ENCODE results near the gene XIST.

Gene XIST

DNA sequence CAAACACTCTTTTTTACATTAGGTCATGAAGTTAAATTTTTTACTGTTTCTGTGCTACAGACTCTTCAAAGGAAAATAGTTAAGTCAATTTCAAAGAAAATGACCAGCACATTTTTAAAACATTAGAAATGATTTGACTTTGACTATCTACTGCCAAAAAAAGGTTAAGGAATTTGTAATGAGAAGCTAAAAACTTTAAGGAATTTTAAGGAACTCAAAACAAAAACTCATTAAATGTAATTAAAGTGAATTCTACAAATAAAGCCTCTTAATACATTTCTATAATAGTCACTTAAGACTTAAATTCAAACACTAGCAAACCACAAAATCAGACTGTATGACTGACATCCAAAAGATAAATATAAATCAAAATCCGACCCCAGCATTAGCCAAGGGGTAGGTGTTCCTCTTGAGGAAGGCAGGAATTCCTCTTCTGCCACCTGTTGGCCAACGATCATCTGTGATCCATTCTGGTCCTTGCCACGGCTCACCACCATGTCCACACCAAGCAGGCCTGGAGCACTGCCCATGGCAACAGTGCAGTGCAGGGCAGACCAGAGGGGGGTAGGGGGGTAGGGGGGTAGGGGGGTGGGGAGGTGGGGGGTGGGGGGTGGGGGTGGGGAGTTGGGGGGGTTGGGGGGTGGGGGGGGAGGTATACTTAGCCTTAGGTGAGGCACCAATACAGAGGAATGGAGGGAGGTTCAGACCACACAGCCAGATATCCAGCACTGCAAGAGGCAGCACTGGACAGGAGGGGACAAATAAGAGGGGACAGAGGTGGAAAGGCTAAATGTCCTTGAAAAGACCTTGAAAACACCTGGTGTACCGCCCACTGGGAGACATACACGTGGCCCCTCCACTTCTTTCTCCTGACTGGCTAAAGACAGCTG lies 2.1 kb downstream of the XIST start:
- TF ChIP-seq CTCF (IDR thresholded peaks at IDR 0.05; ENCODE audit: insufficient read depth, low read length, missing control alignments): no peak
- ChIA-PET POLR2A (no interaction called here), CTCF (no interaction called here)
- no peak overlapping the region for H3K4me3 ChIP-seq (ENCODE audit: low read depth, low read length)
- no peak for DNase-seq (ENCODE audit: low read depth, low spot score)

GRCh38 chrX:73849073-73849472 lies 3.4 kb downstream of the XIST start:
- no peak for TF ChIP-seq CTCF (IDR thresholded peaks at IDR 0.05; ENCODE audit: insufficient read depth, low read length, missing control alignments)
- ChIA-PET POLR2A (no interaction called here), CTCF (no interaction called here)
- no peak overlapping the region for H3K4me3 ChIP-seq (ENCODE audit: low read depth, low read length)
- no peak for DNase-seq (ENCODE audit: low read depth, low spot score)

DNA sequence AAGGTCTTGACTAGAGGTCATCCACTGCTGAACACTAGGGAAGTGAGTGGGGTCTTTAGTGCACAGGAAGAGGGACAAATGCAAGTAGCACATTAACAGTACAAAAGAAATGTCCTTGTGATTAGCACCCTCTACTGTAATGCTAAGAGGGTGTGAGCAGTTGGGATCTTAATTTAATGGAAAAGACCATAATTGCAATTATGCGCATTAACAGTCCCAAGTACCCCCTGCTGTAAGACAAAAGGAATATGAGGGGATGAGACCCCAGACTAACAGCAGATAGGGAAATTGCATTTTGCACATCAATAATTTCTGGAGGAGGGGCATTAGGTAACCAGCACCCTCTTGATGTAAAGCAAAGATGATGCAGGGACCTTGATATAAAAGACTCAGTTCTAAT lies 4.5 kb downstream of the XIST start:
- no peak overlapping the region for H3K4me3 ChIP-seq (ENCODE audit: low read depth, low read length)
- no peak for DNase-seq (ENCODE audit: low read depth, low spot score)
- ChIA-PET POLR2A (no interaction called here), CTCF (no interaction called here)
- TF ChIP-seq CTCF (IDR thresholded peaks at IDR 0.05; ENCODE audit: insufficient read depth, low read length, missing control alignments): no peak

DNA sequence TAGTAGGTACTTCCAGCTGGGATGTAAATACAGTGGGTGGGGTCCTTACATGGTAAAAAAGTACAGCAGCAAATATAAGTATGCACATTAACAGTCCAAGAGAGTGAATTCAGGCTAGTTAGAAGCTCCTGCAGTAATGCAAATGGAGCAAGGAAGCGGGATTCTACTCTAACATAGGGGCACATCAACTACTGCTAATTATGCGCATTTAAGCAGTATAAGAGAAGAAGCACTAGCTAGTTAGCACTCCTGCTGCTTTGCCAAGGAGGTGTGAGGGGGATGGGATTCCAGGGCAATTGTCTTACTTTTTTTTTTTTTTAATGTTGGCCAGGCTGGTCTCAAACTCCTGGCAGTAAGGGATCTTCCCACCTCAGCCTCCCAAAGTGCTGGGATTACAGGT lies 5.4 kb downstream of the XIST start:
- TF ChIP-seq CTCF (IDR thresholded peaks at IDR 0.05; ENCODE audit: insufficient read depth, low read length, missing control alignments): no peak
- DNase-seq (ENCODE audit: low read depth, low spot score): no peak
- POLR2A ChIA-PET: interaction anchor here (0.6 kb wide), 1 partner anchor 23 kb away, joined by 3 read pairs; no protein-coding TSS in a partner anchor
- H3K4me3 ChIP-seq (ENCODE audit: low read depth, low read length): no peak overlapping the region
- CTCF ChIA-PET: no interaction called here

GRCh38 chrX:73842541-73843234 lies 9.8 kb downstream of the XIST start:
- TF ChIP-seq CTCF (IDR thresholded peaks at IDR 0.05; ENCODE audit: insufficient read depth, low read length, missing control alignments): no peak
- H3K4me3 ChIP-seq (ENCODE audit: low read depth, low read length): no peak overlapping the region
- ChIA-PET POLR2A (no interaction called here), CTCF (no interaction called here)
- DNase-seq (ENCODE audit: low read depth, low spot score): no peak

GRCh38 chrX:73841337-73841736 lies 11.2 kb downstream of the XIST start:
- CTCF ChIA-PET: no interaction called here
- H3K4me3 ChIP-seq (ENCODE audit: low read depth, low read length): no peak overlapping the region
- TF ChIP-seq CTCF (IDR thresholded peaks at IDR 0.05; ENCODE audit: insufficient read depth, low read length, missing control alignments): no peak
- DNase-seq (ENCODE audit: low read depth, low spot score): no peak
- POLR2A ChIA-PET: no interaction called here
